ENCODE data around the gene CD69. TPM values are rescaled to one million over a fixed set of nuclear protein-coding genes. Genes with fewer than 3 reads are reported as not detected.

Gene CD69
- polyA plus RNA-seq, 1 donor from 2014 or later, result 0.72 TPM

- Histone ChIP-seq H3K36me3 (ENCODE audit: insufficient read depth, low read length) (no peaks in the 10 kb centered on the region), H3F3A (ENCODE audit: insufficient read depth, low read length, poor library complexity, severe bottlenecking) (no peaks in the 10 kb centered on the region), H3K27ac (ENCODE audit: low read length) (no peak overlapping the region), H2AFZ (ENCODE audit: low read depth, low read length) (no peak overlapping the region), H3K9me3 (ENCODE audit: low read length) (no peaks in the 10 kb centered on the region), H3K4me2 (ENCODE audit: low read length) (no peak overlapping the region), H3K4me3 (ENCODE audit: low read length) (no peak overlapping the region), H3K27me3 (ENCODE audit: insufficient read depth, low read depth, low read length) (no peaks in the 10 kb centered on the region), H3K9me2 (ENCODE audit: insufficient read depth, low read length) (no peaks in the 10 kb centered on the region), H4K20me1 (ENCODE audit: insufficient read depth) (no peaks in the 10 kb centered on the region), H3K79me2 (replicated peaks; ENCODE audit: insufficient read depth, low read length) (no peaks in the 10 kb centered on the region), H3K9ac (ENCODE audit: low read length) (no peak overlapping the region)
- TF ChIP-seq EZH2 (IDR thresholded peaks at IDR 0.05; ENCODE audit: borderline replicate concordance, insufficient read depth, low read length, poor library complexity, severe bottlenecking) (no peak), RAD21 (conservative IDR thresholded peaks at IDR 0.05) (no peak), CTCF (IDR thresholded peaks at IDR 0.05; ENCODE audit: poor library complexity, severe bottlenecking) (no peak), TAF1 (IDR thresholded peaks at IDR 0.05; ENCODE audit: low read depth) (no peak), POLR2AphosphoS5 (IDR thresholded peaks at IDR 0.05) (no peak)
- TF ChIP-seq, protein P1, sequence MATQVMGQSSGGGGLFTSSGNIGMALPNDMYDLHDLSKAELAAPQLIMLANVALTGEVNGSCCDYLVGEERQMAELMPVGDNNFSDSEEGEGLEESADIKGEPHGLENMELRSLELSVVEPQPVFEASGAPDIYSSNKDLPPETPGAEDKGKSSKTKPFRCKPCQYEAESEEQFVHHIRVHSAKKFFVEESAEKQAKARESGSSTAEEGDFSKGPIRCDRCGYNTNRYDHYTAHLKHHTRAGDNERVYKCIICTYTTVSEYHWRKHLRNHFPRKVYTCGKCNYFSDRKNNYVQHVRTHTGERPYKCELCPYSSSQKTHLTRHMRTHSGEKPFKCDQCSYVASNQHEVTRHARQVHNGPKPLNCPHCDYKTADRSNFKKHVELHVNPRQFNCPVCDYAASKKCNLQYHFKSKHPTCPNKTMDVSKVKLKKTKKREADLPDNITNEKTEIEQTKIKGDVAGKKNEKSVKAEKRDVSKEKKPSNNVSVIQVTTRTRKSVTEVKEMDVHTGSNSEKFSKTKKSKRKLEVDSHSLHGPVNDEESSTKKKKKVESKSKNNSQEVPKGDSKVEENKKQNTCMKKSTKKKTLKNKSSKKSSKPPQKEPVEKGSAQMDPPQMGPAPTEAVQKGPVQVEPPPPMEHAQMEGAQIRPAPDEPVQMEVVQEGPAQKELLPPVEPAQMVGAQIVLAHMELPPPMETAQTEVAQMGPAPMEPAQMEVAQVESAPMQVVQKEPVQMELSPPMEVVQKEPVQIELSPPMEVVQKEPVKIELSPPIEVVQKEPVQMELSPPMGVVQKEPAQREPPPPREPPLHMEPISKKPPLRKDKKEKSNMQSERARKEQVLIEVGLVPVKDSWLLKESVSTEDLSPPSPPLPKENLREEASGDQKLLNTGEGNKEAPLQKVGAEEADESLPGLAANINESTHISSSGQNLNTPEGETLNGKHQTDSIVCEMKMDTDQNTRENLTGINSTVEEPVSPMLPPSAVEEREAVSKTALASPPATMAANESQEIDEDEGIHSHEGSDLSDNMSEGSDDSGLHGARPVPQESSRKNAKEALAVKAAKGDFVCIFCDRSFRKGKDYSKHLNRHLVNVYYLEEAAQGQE (IDR thresholded peaks at IDR 0.05; ENCODE audit: borderline replicate concordance), result no peak
Measured at GRCh38 chr12:9719790-9720189, 40.9 kb downstream of the CD69 start.

DNA sequence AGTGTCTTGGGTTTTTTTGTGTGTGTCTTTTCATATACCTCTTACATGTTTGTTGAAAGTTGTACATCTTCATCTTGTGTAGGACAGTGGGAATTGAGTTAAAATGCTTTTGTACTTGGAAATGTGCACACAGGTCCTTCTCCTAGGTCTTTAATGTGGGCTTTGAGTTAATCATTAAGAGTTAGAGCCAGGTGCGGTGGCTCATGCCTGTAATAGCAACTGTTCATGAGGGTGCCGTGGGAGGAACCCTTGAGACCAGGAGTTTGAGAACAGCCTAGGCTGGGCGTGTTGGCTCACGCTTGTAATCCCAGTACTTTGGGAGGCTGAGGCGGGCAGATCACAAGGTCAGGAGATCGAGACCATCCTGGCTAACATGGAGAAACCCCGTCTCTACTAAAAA, 41.7 kb downstream of the CD69 start:
- no peaks in the 10 kb centered on the region for H3K9me2 ChIP-seq (ENCODE audit: insufficient read depth, low read length)
- H3F3A ChIP-seq (ENCODE audit: insufficient read depth, low read length, poor library complexity, severe bottlenecking), result no peaks in the 10 kb centered on the region
- H3K27ac ChIP-seq (ENCODE audit: low read length), result no peak overlapping the region
- H3K27me3 ChIP-seq (ENCODE audit: insufficient read depth, low read depth, low read length), result no peaks in the 10 kb centered on the region
- no peaks in the 10 kb centered on the region for H3K79me2 ChIP-seq (replicated peaks; ENCODE audit: insufficient read depth, low read length)
- no peaks in the 10 kb centered on the region for H4K20me1 ChIP-seq (ENCODE audit: insufficient read depth)
- no peaks in the 10 kb centered on the region for H3K9me3 ChIP-seq (ENCODE audit: low read length)
- no peak overlapping the region for H2AFZ ChIP-seq (ENCODE audit: low read depth, low read length)
- no peak overlapping the region for H3K4me2 ChIP-seq (ENCODE audit: low read length)
- H3K4me3 ChIP-seq (ENCODE audit: low read length), result no peak overlapping the region
- TF ChIP-seq SMC3 (conservative IDR thresholded peaks at IDR 0.05; ENCODE audit: poor library complexity), result no peak
- TF ChIP-seq POLR2AphosphoS5 (IDR thresholded peaks at IDR 0.05), result no peak
- TF ChIP-seq CTCF (IDR thresholded peaks at IDR 0.05; ENCODE audit: poor library complexity, severe bottlenecking), result no peak
- no peak for TF ChIP-seq RAD21 (conservative IDR thresholded peaks at IDR 0.05)
- TF ChIP-seq EP300 (conservative IDR thresholded peaks at IDR 0.05; ENCODE audit: poor library complexity, severe bottlenecking), result no peak
- no peak for TF ChIP-seq EZH2 (IDR thresholded peaks at IDR 0.05; ENCODE audit: borderline replicate concordance, insufficient read depth, low read length, poor library complexity, severe bottlenecking)
- TF ChIP-seq MXI1 (conservative IDR thresholded peaks at IDR 0.05; ENCODE audit: poor library complexity, severe bottlenecking), result no peak
- no peak for TF ChIP-seq TAF1 (IDR thresholded peaks at IDR 0.05; ENCODE audit: low read depth)
- no peaks in the 10 kb centered on the region for H3K36me3 ChIP-seq (ENCODE audit: insufficient read depth, low read length)
- no peak overlapping the region for H3K9ac ChIP-seq (ENCODE audit: low read length)

Measured in neural cell (in vitro differentiated cells).